Esophagus squamous epithelium (tissue), 4 donors: ENCODE results near the gene PHGDH.

Source experiments
- CTCF ChIP-seq, 6 experiments: fragments of 450-650 bp in 4 of 6; fragments of 200-600 bp in 2 of 6; sonication (generic) in 2 of 6; IDR thresholded peaks; one replicate each; pipeline ENCODE4 v1.5.1; 2016 to 2019; ENCODE audit warnings: antibody characterized with exemption in 6 of 6, mild to moderate bottlenecking in 4 of 6, moderate library complexity in 4 of 6
- POLR2A ChIP-seq, 4 donors: fragments of 450-650 bp; IDR thresholded peaks; one replicate each; pipeline ENCODE4 v1.6.1; 2017; ENCODE audit warnings: antibody characterized with exemption in 4 of 4, mild to moderate bottlenecking in 4 of 4, moderate library complexity in 3 of 4

DNA sequence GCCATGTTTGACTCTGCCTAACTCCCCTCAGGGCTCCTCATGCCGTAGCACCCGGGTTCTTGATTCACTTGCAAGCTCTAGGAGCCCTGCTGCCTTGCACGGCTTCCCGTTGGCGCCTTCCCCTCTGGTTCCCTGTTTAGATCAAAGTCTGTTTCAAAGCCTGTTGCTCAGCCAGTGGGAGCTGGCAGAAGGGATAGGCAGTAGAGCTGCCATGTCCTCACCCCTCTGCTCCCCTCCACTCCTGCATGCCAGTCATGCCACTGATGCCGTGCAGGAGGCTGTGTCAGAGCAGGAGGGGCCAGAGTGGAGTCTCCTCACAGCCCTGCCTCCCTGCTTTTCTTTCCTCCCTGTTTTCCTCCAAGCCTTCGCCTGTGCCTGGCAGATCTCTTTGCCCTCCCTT lies 30.5 kb downstream of the PHGDH start:
- no peak for TF ChIP-seq CTCF (IDR thresholded peaks at IDR 0.05)
- TF ChIP-seq POLR2A (IDR thresholded peaks at IDR 0.05): no peak
